HG03135 (cell line): Measurements from ENCODE around the gene FHOD1.

Experiments
- ATAC-seq: cut with Tn5 transposase; IDR thresholded peaks from one replicate; pipeline ENCODE4 v1.9.1; 2021; ENCODE audit warnings: mild to moderate bottlenecking, moderate library complexity; ENCODE audit not compliant: unreplicated experiment

Gene FHOD1

DNA sequence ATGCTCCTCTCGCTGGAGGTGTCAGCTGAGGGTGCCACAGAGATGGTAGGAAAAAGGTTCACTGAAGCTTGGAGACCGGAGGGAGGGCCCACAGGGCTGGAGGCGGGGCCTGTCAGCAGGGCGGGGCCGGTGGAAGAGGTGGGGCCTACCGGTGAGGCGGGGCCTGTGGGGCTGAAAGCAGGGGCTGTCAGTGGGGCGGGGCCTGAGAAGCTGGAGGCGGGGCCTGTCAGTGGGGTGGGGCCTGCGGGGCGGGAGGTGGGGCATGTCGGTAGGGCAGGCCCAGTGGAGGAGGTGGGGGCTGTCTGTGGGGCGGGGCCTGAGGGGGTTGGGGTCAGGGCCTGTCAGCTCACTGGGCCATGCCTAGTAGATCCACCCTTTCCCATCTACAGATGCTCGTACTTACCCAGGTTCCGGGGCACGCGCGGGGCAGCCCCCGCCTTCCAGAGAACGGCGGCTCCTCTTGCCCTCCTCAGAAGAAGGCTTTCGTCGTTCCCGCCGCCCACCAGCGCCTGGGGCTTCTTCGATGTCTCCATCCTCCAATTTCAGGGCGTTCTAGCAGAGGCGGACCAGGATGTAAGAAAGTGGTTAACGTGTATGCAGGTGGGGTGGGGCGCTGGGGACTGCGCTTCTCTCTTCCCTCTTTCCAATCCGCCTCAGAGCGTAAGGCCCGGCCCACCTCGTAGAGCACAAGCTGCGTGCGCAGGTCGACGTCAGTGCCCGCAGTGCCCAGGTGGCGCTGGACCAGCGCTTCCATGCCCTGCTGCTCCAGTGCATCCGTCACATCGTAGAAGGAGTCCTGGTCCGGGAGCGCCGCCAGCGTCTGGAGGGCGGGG is 10.5 kb downstream of the FHOD1 start:
- ATAC-seq: no peak

DNA sequence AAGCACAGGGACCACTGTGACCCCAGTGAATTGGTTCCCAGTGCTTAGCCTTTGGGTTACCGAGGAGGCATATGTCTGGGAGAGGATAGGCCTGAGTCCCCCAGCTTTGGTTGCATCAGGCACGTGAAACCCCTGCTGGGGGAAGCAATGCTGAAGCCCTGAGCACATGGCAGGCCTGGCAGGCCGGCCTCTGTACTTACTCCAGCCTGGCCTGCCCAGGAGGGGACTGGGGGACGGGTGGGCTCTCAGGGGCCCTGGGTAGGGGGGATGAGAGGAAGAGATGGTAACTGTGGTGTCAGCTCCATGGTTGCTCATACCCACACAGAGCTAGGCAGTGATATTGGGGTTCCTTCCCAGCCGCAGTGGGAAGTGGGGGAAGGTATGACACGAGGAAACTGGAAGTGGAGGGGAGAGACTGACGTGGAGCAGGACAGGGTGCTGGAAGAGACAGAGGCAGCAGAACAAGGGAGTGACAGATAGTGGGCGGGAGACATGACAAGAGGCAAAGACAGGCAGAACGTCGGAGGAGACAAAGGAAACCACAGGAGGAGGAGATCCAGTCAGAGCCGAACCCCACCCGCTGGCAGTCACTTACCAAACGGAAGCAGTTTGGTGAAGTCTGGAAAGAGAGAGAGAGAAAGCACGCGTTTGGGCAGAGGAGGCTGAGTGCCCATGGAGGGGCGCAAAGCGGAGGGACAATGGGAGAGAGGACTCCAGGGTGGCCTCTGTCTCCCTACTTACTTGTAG is 11.3 kb downstream of the FHOD1 start:
- no peak for ATAC-seq

DNA sequence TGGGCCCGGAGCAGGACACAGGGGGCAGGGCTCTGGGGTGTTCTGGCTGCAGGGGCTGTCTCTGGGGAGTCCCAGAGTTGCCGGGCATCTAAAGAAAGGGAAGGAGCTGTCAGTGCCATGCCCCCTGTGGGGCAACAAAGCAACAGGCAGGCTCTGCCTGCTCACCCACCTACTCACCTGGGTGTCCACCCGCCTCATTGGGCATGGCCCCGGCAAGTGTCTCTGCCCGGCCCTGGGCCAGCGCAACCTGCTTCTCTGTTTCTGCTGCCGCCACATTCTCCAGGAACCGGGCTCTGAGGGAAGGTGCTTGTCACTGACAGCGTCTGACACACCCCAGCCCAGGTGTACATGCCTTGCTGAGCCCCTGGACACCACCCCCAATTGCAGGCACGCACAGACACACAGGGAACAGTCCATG is 13.1 kb downstream of the FHOD1 start:
- ATAC-seq: no peak

DNA sequence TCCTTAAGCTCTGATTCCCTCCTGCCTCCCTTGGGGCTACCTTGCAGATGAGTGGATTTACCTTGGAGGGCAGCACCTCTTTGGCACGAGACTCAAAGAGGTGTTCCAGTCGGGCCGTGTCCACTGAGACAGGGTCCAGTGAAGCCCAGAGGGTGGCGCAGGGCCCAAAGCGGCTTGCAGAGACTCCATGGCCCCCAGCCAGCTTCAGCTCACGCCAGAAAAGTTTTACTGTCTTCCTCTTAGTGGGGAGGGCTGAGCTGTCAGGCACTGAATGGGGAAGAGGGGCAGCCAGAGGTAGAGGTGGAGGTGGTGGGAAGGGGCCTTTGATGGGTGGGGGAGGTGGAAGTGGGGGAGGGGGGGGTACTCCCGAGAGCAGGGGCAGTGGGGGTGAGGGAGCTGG is 13.7 kb downstream of the FHOD1 start:
- no peak for ATAC-seq

DNA sequence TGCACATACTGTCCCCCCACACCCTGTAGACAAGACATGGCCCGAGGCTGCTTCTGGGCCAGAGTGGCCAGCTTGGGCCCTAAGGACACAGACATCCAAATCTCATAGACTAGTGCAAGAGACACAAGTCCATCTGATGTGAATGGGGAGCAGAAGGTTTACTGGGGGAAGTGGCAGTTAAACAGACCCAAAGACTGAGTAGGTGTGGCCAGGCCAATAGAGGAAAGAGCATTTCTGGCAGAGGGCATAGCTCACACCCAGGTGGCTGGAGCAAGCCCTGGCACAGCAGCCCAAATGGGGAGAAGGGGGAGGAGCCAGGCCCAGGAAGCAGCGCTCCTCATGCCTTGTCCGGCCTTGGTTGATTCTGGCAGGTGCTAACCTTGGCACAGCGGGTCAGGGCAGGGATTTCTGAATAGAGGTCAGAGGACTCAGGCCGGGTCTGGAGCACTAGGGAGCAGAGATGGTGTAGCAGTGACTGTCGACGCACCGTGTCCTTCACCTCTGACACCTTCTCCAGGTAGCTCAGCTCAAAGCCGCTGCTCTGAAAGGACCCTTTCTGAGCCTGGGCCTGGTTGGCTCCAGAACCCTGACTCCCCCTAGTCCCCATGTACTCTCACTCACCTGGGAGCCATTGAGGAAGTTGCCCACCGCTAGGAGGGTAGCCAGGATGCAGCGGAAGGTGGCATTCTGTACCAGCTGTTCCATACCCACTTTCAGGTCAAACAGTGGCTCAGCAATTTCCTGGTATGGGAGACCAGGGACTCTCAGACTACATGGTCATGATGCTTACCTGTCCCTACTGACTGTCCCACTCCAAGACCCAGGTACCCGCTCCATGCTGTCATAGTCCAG is 16.2 kb downstream of the FHOD1 start:
- no peak for ATAC-seq

DNA sequence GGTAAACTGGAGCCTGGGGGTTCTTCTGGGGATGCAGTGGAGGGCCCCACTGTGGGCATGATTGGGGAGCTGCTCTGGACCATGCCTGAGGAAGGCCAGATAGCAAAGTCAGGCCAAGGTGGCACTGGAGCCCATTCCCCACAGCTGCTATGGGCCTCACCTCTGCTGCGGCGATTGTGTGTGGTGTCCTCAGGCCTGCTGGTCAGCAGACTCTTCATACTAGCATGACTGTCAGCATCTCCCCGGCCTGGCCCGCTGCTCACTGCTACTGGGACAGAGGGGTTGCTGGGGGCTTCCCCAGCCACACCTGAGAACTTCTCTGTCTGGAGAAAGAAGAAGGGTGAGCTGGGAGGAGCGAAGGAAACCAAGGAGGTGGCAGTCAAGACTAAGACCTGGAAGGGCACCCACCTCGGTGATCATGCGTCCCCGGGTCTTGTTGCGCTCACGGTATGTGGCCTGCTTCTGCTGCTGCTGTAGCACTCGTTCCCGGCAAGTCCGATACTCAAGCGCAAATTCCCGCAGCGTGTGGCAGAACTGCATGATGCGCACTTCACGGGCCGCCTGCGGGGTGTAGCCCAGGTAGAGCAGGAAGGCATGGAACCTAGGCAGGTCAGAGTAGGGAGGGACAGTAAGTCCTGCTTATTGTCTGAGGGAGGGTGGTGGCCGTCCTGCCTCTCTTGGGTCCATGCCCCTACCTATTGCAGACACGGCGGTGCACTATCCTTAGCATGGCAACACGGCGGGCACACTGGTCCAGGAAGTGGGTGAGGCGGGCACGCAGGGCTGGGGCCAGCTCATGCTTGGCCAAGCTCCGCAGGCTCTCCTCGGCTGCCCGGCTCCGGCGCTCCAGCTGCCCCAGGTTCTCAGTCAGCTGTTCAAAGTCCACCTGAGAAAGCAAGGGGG is 17.1 kb downstream of the FHOD1 start:
- no peak for ATAC-seq

DNA sequence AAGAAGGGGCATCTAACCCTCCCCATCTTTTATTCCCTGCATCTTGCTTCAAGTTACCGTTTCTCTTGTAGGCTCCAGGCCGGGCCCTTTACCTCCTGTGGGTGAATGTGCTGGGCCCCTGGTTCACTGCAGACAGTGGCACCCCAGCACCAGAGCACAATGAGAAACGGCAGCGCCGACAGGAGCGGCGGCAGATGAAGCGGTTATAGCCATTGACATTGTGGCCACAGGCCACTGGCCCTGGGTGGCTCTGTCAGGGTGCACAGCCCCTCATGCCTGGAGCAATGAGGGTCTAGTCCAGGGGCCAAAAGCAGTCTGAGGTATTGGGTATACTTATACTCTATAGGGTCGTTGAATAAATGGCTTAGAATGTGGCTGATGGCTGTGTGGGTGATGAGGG is 18.4 kb downstream of the FHOD1 start:
- ATAC-seq: no peak

DNA sequence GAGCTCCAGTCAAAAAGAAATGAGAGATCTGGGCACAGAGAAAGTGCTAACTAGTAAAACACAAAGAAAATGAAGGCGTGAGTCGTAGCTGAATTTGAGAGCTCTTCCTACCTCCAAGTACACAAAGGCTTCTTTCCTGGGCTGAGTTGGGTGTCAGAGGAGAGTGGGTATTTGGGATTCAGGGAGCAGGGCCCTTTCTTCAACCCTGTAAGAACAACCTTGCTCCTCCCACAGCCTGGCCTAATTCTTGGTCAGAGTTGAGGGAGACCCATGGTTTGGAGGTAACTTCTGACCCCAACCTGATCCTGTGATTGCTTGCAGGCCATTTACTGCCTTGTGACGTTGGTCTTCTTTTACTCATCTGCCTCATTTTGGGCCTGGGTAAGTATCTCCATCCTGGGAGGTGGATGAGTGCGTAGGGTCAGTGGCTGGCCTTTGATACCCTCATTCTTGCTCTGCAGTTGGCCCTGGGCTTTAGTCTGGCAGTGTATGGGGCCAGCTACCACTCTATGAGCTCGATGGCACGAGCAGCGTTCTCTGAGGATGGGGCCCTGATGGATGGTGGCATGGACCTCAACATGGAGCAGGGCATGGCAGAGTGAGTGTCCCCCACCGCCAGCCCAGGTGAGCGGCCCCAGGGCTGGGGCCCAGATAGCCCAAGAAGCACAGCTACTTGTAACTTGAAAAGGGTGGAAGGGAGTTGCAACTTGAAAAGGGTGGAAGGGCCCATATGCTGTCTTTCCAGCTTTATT is 19.1 kb downstream of the FHOD1 start:
- ATAC-seq: no peak

DNA sequence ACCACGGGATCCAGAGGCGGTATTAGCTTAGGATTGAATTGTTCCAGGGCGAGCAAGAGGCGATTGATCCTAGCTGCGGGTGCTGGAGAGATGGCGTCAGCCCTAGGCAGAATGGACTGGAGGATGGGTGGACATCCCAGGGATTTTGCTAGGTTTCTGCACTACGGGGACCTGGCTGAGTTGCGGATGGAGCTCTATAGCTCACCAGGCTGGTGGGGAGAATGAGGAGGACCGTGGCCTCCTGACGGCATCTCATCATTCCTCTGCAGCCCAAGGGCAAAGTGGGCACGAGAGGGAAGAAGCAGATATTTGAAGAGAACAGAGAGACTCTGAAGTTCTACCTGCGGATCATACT is 19.7 kb downstream of the FHOD1 start:
- no peak for ATAC-seq

DNA sequence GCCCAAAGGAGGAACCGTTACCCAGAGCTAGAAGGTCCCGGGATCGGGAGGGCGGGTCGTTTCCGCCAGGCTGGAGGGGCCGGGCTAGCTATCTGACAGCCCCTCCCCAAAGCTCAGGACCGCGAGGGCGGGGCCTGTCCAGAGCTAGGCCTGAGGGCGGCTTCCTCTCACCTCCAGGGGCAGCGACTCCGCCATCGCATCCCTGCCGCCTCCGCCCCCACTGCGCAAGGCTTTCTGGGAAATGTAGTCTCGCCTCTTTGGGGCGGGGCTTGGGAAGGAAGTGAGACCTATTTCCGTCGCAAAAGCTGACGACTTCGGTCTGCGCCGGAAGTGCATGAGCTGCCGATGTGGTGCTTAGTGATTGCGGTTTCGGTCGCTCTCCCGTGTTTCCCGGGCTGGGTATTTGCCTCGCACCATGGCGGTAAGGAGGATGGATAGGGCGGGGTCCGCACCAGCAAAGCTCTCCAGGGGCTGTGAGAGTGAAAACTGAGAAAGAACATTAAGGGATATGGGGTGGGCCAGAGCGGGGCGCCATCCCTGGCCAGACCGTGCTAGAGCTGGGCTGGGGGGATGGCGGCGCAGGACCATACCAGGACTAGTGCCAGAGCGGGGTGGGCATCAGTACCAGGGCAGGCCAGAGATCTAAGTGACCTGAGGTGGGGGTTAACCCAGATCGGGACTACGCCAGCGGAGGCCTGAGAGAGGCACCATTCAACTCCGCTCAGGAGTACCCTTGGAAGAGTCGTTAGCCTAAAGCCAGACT is 20.3 kb downstream of the FHOD1 start, which contains the start of gene TMEM208:
TSS of gene TMEM208 (plus strand) at position 327 of the 763 bp plus-strand sequence. CDS start at position 416, 89 bp downstream.
- ATAC-seq: peak; percentile 90

DNA sequence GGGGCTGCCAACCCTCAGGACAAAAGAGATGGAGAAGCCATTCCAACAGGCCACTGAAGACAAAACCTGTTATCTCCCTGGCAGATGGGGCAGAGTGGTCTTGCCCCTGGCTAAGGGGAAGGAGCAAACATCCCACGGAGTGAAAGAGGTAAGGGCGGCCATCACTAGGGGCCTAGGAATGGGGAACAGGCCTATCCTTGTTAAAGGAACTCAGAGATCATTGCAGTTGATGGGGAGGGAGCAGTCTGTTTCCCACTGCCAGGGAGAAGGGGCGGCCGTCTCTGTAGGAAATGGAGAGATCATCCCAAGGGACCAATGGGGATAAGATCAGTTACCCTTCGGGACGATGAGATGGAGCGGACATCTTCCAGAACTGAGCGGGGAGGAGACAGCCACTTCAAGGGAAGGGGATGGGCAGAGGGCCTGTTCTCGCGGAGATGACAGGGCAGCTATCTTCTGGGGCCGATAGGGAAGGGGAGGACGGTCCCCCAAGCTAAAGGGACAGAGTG is 20.9 kb downstream of the FHOD1 start:
- ATAC-seq: no peak

DNA sequence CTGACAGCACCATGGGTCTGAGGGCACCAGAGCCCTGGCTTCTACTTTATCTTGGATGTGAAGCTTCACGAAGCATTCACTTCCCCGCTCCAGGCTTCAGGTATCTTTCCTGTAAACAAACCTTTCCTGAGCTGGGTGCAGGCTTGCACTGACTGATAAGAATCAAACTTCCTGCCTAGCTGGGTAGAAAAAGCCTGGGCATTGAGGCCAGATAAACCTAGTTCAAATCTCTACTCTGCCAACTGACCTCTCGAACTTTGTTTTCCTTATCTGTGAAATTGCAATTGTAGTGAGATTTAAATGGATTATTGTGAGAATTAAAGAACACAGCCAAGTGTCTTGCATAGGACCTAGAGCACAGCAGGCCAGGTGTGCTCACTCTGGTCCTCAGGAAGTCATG is 23.3 kb downstream of the FHOD1 start:
- ATAC-seq: no peak

DNA sequence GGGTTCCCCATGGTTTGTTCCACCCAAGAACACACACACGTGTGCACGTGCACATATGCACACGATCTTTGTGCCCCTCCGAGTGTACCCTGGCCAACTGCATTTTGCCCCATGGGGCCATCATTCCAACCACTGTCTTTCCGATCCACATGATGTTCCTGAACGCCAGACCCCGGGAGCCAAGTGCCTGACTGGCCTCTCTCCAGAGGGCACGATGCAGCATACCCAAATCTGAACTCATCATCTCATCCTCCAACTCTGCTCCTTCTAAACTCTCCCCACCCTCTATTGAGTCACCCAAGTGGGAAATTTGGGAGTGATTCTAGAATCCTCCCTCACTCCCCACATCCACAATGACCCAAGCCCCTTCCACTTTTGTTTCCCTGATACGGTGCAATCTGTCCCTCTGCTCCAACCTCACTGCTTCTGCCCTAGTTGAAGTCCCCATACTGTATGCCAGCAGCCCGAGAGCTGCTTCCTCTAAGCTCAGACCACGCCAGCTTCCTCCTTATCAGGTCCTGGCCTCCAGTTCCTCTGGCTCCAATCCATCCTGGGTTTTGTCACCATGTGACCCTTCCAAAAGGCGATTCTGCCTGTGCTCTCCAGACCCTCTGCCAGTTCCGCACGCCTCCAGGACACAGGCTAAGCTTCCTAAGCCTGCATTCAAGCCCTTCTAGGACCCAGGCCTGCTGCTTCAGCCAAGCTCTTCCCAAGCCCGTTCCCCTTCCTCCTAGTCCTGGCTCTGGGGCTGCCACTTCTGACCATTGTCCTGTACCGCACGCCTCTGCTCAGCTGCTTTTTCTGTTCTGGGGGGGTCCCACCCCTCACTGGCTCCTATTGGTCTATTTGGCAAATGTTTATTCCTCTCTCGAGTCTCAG is 30.4 kb downstream of the FHOD1 start:
- no peak for ATAC-seq

DNA sequence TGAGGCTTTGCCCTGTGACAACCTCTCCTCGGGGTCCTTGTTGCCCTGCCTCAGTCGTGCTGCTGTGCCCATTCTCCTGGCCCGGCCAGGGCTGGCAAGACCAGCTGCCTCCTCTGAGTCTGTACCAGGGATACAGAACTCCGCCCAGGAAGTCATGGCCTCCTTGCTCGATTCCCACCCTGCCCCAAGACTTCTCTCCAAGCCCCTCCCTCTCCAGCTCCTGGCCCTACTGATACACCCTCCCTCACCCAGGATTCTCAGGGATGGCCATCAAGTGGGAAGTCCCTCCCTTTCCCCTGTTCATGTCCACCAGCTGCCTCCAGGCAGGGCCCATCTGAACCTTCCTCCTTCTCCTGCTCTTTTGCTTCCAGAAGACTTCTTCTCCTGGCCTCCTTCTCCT is 31.6 kb downstream of the FHOD1 start:
- no peak for ATAC-seq

DNA sequence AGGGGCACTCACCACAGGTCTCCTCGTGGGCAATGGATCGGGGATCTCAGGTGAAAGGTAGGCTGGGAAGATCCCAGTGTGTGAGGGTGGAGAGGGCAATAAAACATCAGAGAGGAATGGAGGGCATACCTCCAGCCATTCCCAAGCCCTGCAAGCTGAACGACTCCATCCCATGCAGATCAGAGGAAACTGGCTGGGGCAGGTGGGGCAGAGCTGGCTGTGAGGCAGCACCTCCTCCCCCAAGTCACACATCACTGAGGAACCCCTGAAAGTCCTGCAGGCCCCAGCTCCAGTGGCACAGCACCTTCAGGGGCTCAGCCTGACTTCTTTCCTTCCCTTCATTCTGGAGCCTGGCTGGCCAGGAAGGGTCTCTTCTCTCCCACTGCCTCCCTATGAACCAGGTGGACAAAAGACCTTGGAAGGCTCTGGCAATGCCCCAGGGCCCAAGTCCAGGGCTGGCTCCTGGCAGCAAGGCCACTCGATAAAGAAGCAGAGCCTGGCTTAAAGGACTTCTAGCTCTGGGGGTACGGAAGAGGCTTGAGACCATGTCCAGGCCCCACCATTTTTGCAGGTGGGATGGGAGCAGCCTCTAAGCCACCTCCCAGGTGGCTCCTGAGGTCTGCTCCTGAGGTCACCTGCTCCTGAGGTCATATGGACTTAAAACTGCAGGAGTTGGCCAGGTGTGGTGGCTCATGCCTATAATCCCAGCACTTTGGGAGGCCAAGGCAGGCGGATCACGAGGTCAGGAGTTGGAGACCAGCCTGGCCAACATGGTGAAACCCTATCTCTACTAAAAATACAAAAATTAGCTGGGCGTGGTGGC is 33.9 kb downstream of the FHOD1 start:
- no peak for ATAC-seq

DNA sequence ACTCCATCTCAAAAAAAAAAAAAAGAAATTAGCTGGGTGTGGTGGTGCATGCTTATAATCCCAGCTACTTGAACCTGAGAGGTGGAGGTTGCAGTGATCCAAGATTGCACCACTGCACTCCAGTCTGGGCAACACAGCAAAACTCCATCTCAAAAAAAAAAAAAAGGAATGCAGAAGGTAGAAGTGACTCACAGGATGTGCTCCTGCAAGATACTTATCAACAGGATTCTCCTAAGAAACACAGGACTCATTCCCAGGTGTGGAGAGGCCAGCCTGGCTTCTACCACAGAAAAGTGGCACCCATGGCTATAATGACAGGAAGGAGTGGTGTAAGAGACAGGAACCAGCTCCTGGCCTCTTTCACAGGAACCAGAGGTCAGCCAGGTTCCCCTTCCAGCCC is 34.5 kb downstream of the FHOD1 start:
- no peak for ATAC-seq

DNA sequence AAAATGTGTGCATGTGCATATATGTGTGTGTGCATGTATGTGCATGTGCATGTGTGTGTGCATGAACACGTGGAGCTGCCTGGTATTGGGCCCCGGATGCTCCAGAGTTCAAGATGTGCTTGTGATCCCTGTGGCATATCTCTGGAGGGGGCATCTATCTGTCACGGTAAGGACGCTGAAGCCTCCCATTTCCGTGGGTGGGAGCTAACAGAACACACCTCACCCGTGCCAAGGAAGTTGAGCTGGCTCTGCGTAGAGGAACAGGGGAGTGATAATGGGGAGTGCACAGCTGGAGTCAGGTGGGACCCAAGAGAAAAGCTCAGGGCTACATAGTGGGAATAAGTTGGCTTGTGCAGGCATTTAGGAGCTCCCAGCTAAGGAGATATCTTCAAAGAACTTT is 35.6 kb downstream of the FHOD1 start:
- no peak for ATAC-seq
